GM21737 (cell line): ENCODE measurements around the gene ASPHD1.
"Not testable (repeated sequence)": the region's sequence is repeated elsewhere in the genome, so short reads cannot be mapped to it uniquely, and the experiment has no call there.

Source experiments
- ATAC-seq: cut with Tn5 transposase; IDR thresholded peaks from one replicate; pipeline ENCODE4 v1.9.1; 2021; ENCODE audit warnings: mild to moderate bottlenecking, moderate library complexity; ENCODE audit not compliant: unreplicated experiment

Gene ASPHD1

GRCh38 chr16:29900102-29900887 is at the start of gene ASPHD1:
TSS of gene ASPHD1 (plus strand) at chr16:29900488. CDS start at chr16:29900972, 484 bp downstream.
- ATAC-seq: peak; percentile 51

GRCh38 chr16:29850998-29851397 is 49.3 kb upstream of the ASPHD1 start:
- ATAC-seq: no peak

GRCh38 chr16:29852654-29853053 is 47.6 kb upstream of the ASPHD1 start:
- ATAC-seq: no peak

GRCh38 chr16:29854520-29855100 is 45.7 kb upstream of the ASPHD1 start:
- ATAC-seq: no peak

GRCh38 chr16:29857133-29857760 is 43.0 kb upstream of the ASPHD1 start:
- no peak for ATAC-seq

- no peak for ATAC-seq
These were observed 42.0 kb upstream of the ASPHD1 start for GRCh38 chr16:29858149-29858849.

GRCh38 chr16:29858974-29859373 is 41.3 kb upstream of the ASPHD1 start:
- ATAC-seq: no peak

- ATAC-seq: no peak
These were observed 40.1 kb upstream of the ASPHD1 start for GRCh38 chr16:29860218-29860617.

GRCh38 chr16:29862383-29862883 is 37.9 kb upstream of the ASPHD1 start:
- ATAC-seq: no peak

GRCh38 chr16:29862884-29863668 is 37.2 kb upstream of the ASPHD1 start, which contains the start of gene CDIPT:
TSS of gene CDIPT (minus strand) at chr16:29863226. CDS start at chr16:29862857, 369 bp downstream.
- peak; percentile 90 for ATAC-seq

GRCh38 chr16:29863669-29863984 is 36.7 kb upstream of the ASPHD1 start:
- no peak for ATAC-seq

GRCh38 chr16:29864205-29864604 is 36.1 kb upstream of the ASPHD1 start:
- no peak for ATAC-seq

- ATAC-seq: no peak
These were observed 31.8 kb upstream of the ASPHD1 start for GRCh38 chr16:29868396-29869009.

GRCh38 chr16:29869067-29869466 is 31.2 kb upstream of the ASPHD1 start:
- ATAC-seq: not testable (repeated sequence)

- ATAC-seq: no peak
These were observed 28.3 kb upstream of the ASPHD1 start for GRCh38 chr16:29871822-29872546.

GRCh38 chr16:29873319-29873718 is 27.0 kb upstream of the ASPHD1 start:
- no peak for ATAC-seq

GRCh38 chr16:29875206-29875605 is 25.1 kb upstream of the ASPHD1 start:
- ATAC-seq: no peak

- no peak for ATAC-seq
These were observed 24.1 kb upstream of the ASPHD1 start for GRCh38 chr16:29876217-29876593.

GRCh38 chr16:29876594-29877249 is 23.6 kb upstream of the ASPHD1 start:
- ATAC-seq: no peak
